ENCODE data around the gene SERPINB6.
"Not testable (repeated sequence)": the region's sequence is repeated elsewhere in the genome, so short reads cannot be mapped to it uniquely, and the experiment has no call there.

SERPINB6 gene

GRCh38 chr6:2976060-2976459 lies 4.7 kb upstream of the SERPINB6 start:
- no peak for DNase-seq

DNA sequence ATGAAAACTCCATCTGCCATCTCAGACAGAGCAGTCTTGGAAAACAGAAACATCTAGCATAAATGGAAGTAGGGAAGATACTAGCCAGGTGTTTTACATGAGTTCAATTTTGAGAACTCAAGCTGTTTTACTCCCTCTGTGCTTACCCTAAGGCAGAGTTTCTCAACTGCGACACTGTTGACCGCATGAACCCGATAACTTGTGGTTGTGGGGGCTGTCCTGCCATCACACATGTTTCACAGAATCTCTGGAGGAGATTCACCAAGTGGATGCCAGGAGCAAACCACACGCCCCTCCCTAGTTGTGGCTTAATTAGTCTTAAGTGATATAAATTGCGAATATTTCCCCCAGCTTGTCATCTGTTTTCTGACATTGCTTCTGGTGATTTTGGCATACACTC lies 2.3 kb upstream of the SERPINB6 start:
- no peak for DNase-seq

DNA sequence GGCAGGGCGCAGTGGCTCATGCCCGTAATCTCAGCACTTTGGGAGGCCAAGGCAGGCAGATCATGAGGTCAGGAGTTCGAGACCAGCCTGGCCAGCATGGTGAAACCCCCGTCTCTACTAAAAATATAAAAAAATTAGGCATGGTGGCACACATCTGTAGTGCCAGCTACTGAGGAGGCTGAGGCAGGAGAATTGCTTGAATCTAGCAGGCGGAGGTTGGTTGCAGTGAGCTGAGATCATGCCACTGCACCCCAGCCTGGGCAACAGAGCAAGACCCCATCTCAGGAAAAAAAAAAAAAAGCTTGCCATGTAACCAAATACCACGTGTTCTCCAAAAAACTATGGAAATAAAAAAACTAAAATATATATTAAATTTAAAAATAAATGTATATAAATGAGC lies 1.8 kb upstream of the SERPINB6 start:
- not testable (repeated sequence) for DNase-seq

- not testable (repeated sequence) for DNase-seq
These were observed 1.3 kb upstream of the SERPINB6 start for GRCh38 chr6:2972685-2973084.

GRCh38 chr6:2972219-2972487 lies 786 bp upstream of the SERPINB6 start:
- not testable (repeated sequence) for DNase-seq

DNA sequence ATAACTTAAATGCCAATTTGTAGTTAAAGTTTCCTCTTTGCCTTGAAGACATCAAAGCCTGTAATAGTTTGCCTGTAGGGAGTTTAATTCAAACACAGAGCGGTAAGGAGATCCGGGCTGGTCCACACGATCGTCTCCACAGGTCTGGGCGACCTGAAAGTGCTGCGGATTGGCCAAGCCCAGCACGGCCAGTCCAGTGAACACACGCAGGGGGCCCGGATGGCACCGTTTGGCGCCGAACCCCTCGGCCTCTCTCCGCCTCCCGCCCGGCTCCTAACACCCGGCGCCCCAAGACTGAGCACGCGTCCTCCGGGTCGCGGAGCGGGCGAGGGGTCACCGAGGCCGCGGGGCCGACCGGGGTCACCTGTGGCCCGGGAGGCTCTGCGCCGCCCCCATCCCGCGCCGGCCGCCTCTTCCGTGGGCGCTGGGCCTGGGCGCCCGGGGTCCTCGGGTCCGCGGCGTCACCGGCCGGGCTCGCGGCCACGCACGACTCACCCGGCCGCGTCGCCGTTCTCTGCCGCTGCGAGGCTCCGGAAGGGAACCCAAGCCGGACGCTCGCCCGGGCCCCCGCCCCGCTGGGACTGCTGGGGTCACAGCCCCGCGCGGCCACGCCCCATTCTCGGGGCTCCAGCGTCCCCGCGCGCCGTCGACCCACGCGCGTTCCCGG lies 481 bp downstream of the SERPINB6 start:
- DNase-seq: peak; percentile 69

- DNase-seq: no peak
These were observed 1.2 kb downstream of the SERPINB6 start for GRCh38 chr6:2970034-2970685.

GRCh38 chr6:2969549-2969948 lies 1.8 kb downstream of the SERPINB6 start:
- DNase-seq: no peak

GRCh38 chr6:2968600-2969135 lies 2.7 kb downstream of the SERPINB6 start:
- no peak for DNase-seq

DNA sequence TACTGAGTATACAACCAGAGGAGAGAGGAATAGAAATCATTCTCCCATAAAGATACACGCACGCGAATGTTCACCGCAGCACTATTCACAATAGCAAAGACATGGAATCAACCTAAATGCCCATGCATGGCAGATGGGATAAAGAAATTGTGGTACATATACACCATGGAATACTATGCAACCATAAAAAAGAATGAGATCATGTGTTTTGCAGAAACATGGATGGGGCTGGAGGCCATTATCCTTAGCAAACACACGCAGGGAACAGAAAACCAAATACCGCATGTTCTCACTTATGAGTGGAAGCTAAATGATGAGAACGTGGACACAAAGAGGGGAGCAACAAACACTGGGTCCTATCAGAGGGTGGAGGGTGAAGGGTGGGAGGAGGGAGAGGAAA lies 3.4 kb downstream of the SERPINB6 start:
- DNase-seq: no peak

DNA sequence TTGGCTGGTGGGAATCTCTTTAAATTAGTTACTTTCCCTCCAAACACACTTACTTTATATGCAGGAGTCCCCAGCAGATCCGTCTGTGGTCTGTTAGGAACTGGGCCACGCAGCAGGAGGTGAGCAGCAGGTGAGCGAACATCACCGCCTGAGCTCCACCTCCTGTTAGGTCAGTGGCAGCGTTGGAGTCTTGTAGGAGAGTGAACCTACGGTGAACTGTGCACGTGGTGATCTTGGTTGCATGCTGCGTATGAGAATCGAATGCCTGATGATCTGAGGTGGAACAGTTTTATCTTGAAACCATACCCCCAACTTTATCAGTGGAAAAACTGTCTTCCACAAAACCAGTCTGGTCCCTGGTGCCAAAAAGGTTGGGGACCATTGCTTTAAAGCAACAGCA lies 5.0 kb downstream of the SERPINB6 start:
- no peak for DNase-seq

GRCh38 chr6:2964793-2965505 lies 6.4 kb downstream of the SERPINB6 start:
- no peak for DNase-seq

DNA sequence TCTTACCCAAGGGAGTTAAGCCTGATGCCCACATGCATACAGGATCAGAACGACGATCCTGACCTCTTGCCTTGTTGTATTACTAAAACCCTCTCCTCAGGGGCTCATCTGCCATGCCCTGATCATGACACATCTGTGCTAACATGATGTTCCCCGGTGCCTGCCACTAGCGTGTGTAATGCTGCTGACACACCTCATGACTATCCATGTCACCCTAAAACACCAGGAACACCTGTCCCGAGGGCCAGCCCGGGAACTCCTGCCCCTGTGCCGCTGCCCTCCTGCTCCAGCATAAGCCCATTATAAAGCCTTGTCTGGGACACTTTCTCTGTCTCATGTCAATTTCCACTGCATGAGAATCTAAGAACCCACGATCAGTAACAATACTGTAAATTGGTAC lies 7.6 kb downstream of the SERPINB6 start:
- DNase-seq: no peak

DNA sequence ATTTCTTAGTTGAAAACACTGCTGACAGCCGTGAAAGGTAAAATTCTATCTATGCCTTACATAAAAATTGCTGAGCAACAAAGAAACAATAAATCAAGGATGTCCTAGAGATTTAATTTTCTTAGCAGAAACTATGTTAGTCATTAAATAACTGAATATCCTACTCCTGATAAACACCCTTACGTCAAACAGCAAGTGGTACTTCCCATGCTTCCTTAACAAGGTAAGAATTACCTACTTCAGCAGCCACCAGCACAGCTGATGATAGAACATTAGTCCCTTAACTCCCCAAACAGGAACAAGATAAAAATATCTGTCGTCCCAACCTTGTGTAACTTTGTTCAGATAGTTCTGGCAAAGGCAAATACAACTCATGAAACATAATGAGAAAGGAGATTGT lies 8.7 kb downstream of the SERPINB6 start:
- no peak for DNase-seq

DNA sequence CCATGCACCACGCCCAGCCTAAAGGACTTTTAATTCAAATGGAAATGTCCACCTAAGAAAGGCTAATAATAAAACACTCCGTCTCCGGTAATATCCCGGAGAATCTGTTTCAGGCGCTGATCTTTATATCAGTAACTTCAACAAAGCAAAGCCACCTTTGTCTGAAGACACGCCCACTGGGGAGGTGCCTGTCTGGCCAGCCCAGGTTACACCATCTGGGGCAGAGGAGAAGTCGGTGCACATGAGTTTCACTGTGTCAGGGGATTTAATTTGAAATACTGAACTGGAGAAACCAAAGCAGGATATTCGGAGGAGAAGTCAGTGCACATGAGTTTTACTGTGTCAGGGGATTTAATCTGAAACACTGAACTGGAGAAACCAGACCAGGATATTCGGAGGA lies 9.4 kb downstream of the SERPINB6 start:
- DNase-seq: no peak

GRCh38 chr6:2961506-2961905 lies 9.9 kb downstream of the SERPINB6 start:
- no peak for DNase-seq

- no peak for DNase-seq
These were observed 10.4 kb downstream of the SERPINB6 start for GRCh38 chr6:2960935-2961334.

DNA sequence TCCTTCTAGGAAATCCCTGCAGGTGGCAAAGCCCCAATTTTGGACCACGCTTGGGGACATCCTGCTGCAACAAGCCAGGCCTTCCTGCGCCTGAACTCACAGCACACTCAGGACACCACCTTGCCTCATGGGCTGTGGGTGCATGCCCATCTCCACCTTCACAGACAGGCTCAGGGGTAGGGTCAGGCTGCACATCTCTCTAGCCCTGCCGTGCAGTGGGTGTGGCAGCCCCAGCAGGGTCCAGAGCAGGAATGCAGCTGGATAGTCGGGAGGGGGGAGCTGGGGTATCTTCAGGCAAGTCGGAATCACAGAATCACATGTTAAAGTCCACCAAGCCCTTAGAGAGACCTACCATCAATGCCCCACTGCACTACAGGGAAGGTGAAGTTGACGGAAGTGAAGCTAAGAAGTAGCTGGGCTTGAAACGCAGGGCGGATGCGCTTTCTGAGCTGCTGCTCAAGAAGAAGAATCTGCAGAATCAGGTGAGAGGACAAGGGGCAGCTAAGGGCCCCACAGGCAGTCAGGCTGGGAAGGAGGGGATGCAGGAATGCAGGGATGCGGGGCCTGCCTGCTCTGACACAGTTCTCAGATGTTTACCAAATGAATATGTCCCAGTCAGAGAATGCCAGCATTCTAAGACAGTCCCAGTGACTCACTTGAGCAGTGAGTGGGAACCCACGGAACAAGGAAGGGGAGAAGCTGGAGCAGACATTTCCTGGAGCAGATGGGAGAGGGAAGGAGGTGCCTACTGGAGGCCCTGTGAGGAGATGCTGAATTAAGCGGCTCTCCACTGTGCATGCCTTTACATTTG lies 11.3 kb downstream of the SERPINB6 start:
- no peak for DNase-seq

DNA sequence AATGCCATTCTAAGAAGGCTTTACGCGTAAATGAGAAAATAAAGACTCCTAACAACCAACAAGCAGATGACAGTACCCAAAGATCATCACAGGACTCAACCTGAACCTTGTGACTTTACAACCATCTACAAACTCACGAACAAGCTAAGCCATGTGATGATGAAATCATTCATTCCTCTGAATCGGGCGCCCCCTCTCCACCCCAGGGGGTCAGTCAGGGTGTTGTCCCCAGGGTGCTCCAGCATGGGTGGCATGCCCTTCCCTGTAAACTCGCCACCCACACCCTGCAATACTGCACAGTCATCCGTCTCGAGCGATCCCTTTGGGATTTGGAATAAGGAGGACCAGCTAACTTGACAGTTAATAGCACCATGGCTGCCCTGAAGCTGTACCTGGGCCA lies 12.6 kb downstream of the SERPINB6 start:
- DNase-seq: no peak

DNA sequence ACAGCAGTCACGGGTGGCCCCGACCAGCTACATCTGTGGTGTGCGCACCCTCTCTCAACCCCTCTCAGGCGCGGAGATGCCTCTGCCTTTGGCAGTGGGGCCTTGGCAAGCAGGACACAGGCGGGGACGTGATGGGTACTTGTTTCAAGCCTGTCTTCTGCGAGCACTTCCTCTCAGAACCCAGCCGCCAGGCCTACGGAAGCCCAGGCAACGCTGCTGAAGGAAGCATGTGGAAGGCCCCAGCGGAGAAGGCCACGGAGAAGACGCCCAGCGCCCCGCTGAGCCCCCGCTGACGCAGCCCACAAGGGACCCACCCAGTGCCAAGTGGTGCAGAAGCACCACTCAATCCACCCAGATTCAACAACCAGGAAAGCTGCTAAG lies 13.0 kb downstream of the SERPINB6 start:
- DNase-seq: peak; percentile 39

- DNase-seq: no peak
These were observed 13.6 kb downstream of the SERPINB6 start for GRCh38 chr6:2957696-2958330.

DNA sequence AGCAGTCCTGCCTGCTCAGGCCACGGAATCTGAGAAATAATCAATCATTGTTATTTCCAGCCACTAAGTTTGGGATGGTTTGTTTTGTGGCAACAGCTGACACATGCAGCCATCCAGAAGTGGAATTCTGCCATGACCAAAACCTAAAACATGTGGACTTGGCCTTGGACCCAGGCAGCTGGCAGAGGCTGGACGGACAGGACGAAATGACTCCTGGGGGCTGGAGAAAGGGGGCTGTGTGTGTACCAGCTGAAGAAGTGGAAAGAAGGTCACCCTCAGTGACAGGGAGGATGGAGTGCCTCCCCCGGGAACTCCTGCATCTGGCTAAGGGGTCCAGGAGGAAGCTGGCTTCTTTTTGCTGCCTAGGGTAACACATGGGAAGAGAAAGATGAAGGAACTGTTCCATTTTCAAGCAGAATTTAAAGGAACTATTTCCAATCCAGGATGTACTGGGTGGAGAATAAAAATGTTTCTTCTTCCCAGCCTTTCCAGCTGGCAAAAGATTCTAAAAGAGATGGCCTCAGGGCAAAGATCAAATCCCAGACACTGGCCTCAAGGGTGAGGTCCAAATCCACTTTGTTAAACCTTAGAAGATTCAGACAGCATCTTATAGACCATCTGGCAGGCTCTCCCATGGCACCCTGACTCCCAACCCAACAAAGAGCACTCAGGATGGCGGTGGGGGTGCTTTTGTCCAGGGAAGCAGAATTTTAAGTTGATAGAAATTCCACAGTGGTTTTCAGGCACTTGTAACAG lies 14.3 kb downstream of the SERPINB6 start:
- DNase-seq: no peak

All from CD4-positive, alpha-beta T cell treated with Interleukin-6 for 4 hours (primary cell).